Measurements from ENCODE around the gene CDHR2. TPM values are rescaled to one million over a fixed set of nuclear protein-coding genes. Genes with fewer than 3 reads are reported as not detected.
"Not testable (repeated sequence)": the region's sequence is repeated elsewhere in the genome, so short reads cannot be mapped to it uniquely, and the experiment has no call there.

The CDHR2 gene
- total RNA-seq, 1 experiment from 2014 or later, result 0.63 TPM

- TF ChIP-seq NR3C1 (CRISPR knock-in tag; conservative IDR thresholded peaks at IDR 0.05; ENCODE audit: low read depth) (no peak), ARID4B (CRISPR knock-in tag; IDR thresholded peaks at IDR 0.05; ENCODE audit: borderline replicate concordance) (no peak), IRF1 (CRISPR knock-in tag; IDR thresholded peaks at IDR 0.05) (no peak), EMX1 (CRISPR knock-in tag; IDR thresholded peaks at IDR 0.05) (no peak)
Observed at GRCh38 chr5:176590035-176590717, 41.0 kb downstream of the CDHR2 start (continued).

GRCh38 chr5:176591667-176592066 is 42.5 kb downstream of the CDHR2 start:
- ATAC-seq; H3K4me1 Mint-ChIP-seq; POLR2A ChIA-PET; CTCF ChIA-PET; H3K9me3 Mint-ChIP-seq; H3K4me3 Mint-ChIP-seq; DNase-seq (ENCODE audit: low spot score); H3K36me3 Mint-ChIP-seq; H3K27ac Mint-ChIP-seq: not testable (repeated sequence)
- H3K27me3 Mint-ChIP-seq (ENCODE audit: low read depth), result peaks cover 39% of the 10 kb centered on the region
- TF ChIP-seq TP53 (CRISPR knock-in tag; IDR thresholded peaks at IDR 0.05) (0 out of 2 replicates have a peak, but pooled peaks have one; percentile 63), ZNF138 (CRISPR knock-in tag; conservative IDR thresholded peaks at IDR 0.05) (0 out of 2 replicates have a peak, but pooled peaks have one; percentile 81), USF2 (CRISPR knock-in tag; IDR thresholded peaks at IDR 0.05) (0 out of 2 replicates have a peak, but pooled peaks have one; percentile 22), CBFB (CRISPR knock-in tag; IDR thresholded peaks at IDR 0.05; ENCODE audit: low read depth) (peak; percentile 82; the same call in 1 of the 2 replicates), PRRX2 (CRISPR knock-in tag; IDR thresholded peaks at IDR 0.05) (peak; percentile 59; the same call in 1 of the 2 replicates), ZBTB21 (CRISPR knock-in tag; IDR thresholded peaks at IDR 0.05; ENCODE audit: borderline replicate concordance) (peak; percentile 79; the same call in 1 of the 2 replicates)

GRCh38 chr5:176592573-176592972 is 43.4 kb downstream of the CDHR2 start:
- Mint-ChIP-seq H3K4me3 (no peak overlapping the region), H3K27me3 (ENCODE audit: low read depth) (peaks cover 39% of the 10 kb centered on the region), H3K9me3 (peaks cover 7% of the 10 kb centered on the region), H3K27ac (no peak overlapping the region), H3K4me1 (0 out of 2 replicates have a peak, but pooled peaks cover 4% of the 10 kb centered on the region), H3K36me3 (no peaks in the 10 kb centered on the region)
- POLR2A ChIA-PET, result no interaction called here
- CTCF ChIA-PET, result no interaction called here
- ATAC-seq (no peak), DNase-seq (ENCODE audit: low spot score) (no peak)
- TF ChIP-seq ERG (CRISPR knock-in tag; IDR thresholded peaks at IDR 0.05) (no peak), ZNF281 (CRISPR knock-in tag; IDR thresholded peaks at IDR 0.05) (no peak), CTCF (IDR thresholded peaks at IDR 0.05) (no peak), USF1 (CRISPR knock-in tag; IDR thresholded peaks at IDR 0.05) (no peak), MYBL2 (CRISPR knock-in tag; IDR thresholded peaks at IDR 0.05) (no peak), SP1 (CRISPR knock-in tag; conservative IDR thresholded peaks at IDR 0.05) (no peak), NR1H2 (CRISPR knock-in tag; IDR thresholded peaks at IDR 0.05) (no peak), MXD4 (CRISPR knock-in tag; IDR thresholded peaks at IDR 0.05; ENCODE audit: borderline replicate concordance) (no peak), ZNF317 (CRISPR knock-in tag; IDR thresholded peaks at IDR 0.05; ENCODE audit: borderline replicate concordance, low read depth) (no peak)
